ENCODE measurements around the gene SCD. TPM values are rescaled to one million over a fixed set of nuclear protein-coding genes. Genes with fewer than 3 reads are reported as not detected.

The SCD gene
- total and polyA plus RNA-seq, 9 of the 15 experiments (the other 6 are each of a cell fraction or from before 2014, with no cell fraction given): 114 to 486 (median 188) TPM

- H4K20me1 ChIP-seq (replicated peaks; ENCODE audit: control insufficient read depth, insufficient read depth, low read length): no peaks in the 10 kb centered on the region
- no peaks in the 10 kb centered on the region for H3K9me3 ChIP-seq (replicated peaks; ENCODE audit: control insufficient read depth, insufficient read depth, low read depth, low read length)
- ChIA-PET POLR2A (no interaction called here), CTCF (ENCODE audit: low intra/inter-chr PET ratio) (interaction anchor here (0.6 kb wide), 1 partner anchor 11 kb away, joined by 3 read pairs; no protein-coding TSS in a partner anchor)
- no peak overlapping the region for H3K9ac ChIP-seq (ENCODE audit: insufficient read depth in 1 of 2, low read depth in 2 of 2, low read length in 2 of 2)
- H2AFZ ChIP-seq (ENCODE audit: low read depth, low read length): no peak overlapping the region
- FAIRE-seq (no peak), DNase-seq (ENCODE audit: extremely low read depth in 1 of 4, low spot score in 3 of 4) (no peak), ATAC-seq (no peak)
- no TSS peak for BruUV-seq (replicated peaks)
- H3K27ac ChIP-seq (ENCODE audit: extremely low read depth, low read depth, low read length): no peak overlapping the region
- H3K9me1 ChIP-seq (ENCODE audit: control insufficient read depth, insufficient read depth, low read length): no peaks in the 10 kb centered on the region
- no peaks in the 10 kb centered on the region for H3K36me3 ChIP-seq (ENCODE audit: control insufficient read depth, insufficient read depth, low read length)
- H3K4me2 ChIP-seq (ENCODE audit: insufficient read depth, low read length): no peak overlapping the region
- no peaks in the 10 kb centered on the region for H3K79me2 ChIP-seq (ENCODE audit: control insufficient read depth, insufficient read depth, low read length)
- H3K4me1 ChIP-seq (replicated peaks in 1 of 2; ENCODE audit: control insufficient read depth in 2 of 2, insufficient read depth in 2 of 2, low read length in 2 of 2): no peaks in the 10 kb centered on the region
- H3K27me3 ChIP-seq (ENCODE audit: control insufficient read depth in 2 of 2, insufficient read depth in 2 of 2, low read length in 2 of 2): peaks cover 6 to 38% of the 10 kb centered on the region in 2 experiments; a peak in 4 of 5 replicates
- H3K4me3 ChIP-seq: no peak overlapping the region
- WGBS (ENCODE audit: insufficient coverage, low coverage, missing lambda C conversion rate): 3% methylated on average over 5 of the region's 8 CpGs
- in situ Hi-C loops (cut with MboI): loop anchor here (25.0 kb wide), 1 partner anchor 560 kb away; no protein-coding TSS in a partner anchor
- intact Hi-C loops (cut with micrococcal nuclease): no loop called here
- TF ChIP-seq, protein P1, sequence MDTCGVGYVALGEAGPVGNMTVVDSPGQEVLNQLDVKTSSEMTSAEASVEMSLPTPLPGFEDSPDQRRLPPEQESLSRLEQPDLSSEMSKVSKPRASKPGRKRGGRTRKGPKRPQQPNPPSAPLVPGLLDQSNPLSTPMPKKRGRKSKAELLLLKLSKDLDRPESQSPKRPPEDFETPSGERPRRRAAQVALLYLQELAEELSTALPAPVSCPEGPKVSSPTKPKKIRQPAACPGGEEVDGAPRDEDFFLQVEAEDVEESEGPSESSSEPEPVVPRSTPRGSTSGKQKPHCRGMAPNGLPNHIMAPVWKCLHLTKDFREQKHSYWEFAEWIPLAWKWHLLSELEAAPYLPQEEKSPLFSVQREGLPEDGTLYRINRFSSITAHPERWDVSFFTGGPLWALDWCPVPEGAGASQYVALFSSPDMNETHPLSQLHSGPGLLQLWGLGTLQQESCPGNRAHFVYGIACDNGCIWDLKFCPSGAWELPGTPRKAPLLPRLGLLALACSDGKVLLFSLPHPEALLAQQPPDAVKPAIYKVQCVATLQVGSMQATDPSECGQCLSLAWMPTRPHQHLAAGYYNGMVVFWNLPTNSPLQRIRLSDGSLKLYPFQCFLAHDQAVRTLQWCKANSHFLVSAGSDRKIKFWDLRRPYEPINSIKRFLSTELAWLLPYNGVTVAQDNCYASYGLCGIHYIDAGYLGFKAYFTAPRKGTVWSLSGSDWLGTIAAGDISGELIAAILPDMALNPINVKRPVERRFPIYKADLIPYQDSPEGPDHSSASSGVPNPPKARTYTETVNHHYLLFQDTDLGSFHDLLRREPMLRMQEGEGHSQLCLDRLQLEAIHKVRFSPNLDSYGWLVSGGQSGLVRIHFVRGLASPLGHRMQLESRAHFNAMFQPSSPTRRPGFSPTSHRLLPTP (IDR thresholded peaks at IDR 0.05; ENCODE audit: borderline replicate concordance, extremely low read depth, insufficient read length): no peak
- TF ChIP-seq CC2D1A (IDR thresholded peaks at IDR 0.05): no peak
- TF ChIP-seq WHSC1 (IDR thresholded peaks at IDR 0.05; ENCODE audit: low read length): no peak
- TF ChIP-seq, protein P2, sequence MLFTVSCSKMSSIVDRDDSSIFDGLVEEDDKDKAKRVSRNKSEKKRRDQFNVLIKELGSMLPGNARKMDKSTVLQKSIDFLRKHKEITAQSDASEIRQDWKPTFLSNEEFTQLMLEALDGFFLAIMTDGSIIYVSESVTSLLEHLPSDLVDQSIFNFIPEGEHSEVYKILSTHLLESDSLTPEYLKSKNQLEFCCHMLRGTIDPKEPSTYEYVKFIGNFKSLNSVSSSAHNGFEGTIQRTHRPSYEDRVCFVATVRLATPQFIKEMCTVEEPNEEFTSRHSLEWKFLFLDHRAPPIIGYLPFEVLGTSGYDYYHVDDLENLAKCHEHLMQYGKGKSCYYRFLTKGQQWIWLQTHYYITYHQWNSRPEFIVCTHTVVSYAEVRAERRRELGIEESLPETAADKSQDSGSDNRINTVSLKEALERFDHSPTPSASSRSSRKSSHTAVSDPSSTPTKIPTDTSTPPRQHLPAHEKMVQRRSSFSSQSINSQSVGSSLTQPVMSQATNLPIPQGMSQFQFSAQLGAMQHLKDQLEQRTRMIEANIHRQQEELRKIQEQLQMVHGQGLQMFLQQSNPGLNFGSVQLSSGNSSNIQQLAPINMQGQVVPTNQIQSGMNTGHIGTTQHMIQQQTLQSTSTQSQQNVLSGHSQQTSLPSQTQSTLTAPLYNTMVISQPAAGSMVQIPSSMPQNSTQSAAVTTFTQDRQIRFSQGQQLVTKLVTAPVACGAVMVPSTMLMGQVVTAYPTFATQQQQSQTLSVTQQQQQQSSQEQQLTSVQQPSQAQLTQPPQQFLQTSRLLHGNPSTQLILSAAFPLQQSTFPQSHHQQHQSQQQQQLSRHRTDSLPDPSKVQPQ (CRISPR knock-in tag; IDR thresholded peaks at IDR 0.05; ENCODE audit: borderline replicate concordance): no peak
- TF ChIP-seq, protein P3, sequence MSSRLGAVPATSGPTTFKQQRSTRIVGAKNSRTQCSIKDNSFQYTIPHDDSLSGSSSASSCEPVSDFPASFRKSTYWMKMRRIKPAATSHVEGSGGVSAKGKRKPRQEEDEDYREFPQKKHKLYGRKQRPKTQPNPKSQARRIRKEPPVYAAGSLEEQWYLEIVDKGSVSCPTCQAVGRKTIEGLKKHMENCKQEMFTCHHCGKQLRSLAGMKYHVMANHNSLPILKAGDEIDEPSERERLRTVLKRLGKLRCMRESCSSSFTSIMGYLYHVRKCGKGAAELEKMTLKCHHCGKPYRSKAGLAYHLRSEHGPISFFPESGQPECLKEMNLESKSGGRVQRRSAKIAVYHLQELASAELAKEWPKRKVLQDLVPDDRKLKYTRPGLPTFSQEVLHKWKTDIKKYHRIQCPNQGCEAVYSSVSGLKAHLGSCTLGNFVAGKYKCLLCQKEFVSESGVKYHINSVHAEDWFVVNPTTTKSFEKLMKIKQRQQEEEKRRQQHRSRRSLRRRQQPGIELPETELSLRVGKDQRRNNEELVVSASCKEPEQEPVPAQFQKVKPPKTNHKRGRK (tag; IDR thresholded peaks at IDR 0.05): no peak
- TF ChIP-seq ZNF217 (CRISPR knock-in tag; IDR thresholded peaks at IDR 0.05): no peak
- TF ChIP-seq, protein P4, sequence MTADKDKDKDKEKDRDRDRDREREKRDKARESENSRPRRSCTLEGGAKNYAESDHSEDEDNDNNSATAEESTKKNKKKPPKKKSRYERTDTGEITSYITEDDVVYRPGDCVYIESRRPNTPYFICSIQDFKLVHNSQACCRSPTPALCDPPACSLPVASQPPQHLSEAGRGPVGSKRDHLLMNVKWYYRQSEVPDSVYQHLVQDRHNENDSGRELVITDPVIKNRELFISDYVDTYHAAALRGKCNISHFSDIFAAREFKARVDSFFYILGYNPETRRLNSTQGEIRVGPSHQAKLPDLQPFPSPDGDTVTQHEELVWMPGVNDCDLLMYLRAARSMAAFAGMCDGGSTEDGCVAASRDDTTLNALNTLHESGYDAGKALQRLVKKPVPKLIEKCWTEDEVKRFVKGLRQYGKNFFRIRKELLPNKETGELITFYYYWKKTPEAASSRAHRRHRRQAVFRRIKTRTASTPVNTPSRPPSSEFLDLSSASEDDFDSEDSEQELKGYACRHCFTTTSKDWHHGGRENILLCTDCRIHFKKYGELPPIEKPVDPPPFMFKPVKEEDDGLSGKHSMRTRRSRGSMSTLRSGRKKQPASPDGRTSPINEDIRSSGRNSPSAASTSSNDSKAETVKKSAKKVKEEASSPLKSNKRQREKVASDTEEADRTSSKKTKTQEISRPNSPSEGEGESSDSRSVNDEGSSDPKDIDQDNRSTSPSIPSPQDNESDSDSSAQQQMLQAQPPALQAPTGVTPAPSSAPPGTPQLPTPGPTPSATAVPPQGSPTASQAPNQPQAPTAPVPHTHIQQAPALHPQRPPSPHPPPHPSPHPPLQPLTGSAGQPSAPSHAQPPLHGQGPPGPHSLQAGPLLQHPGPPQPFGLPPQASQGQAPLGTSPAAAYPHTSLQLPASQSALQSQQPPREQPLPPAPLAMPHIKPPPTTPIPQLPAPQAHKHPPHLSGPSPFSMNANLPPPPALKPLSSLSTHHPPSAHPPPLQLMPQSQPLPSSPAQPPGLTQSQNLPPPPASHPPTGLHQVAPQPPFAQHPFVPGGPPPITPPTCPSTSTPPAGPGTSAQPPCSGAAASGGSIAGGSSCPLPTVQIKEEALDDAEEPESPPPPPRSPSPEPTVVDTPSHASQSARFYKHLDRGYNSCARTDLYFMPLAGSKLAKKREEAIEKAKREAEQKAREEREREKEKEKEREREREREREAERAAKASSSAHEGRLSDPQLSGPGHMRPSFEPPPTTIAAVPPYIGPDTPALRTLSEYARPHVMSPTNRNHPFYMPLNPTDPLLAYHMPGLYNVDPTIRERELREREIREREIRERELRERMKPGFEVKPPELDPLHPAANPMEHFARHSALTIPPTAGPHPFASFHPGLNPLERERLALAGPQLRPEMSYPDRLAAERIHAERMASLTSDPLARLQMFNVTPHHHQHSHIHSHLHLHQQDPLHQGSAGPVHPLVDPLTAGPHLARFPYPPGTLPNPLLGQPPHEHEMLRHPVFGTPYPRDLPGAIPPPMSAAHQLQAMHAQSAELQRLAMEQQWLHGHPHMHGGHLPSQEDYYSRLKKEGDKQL (CRISPR knock-in tag; IDR thresholded peaks at IDR 0.05; ENCODE audit: borderline replicate concordance): no peak
Observed at GRCh38 chr10:100327007-100327717, 19.9 kb upstream of the SCD start.
